Measurements from ENCODE around the gene INTS7. TPM values are rescaled to one million over a fixed set of nuclear protein-coding genes. Genes with fewer than 3 reads are reported as not detected.

The INTS7 gene
- total and polyA plus RNA-seq, 4 donors, result 3.9 to 14.4 (median 10.2) TPM

GRCh38 chr1:211923095-211923494, 112.3 kb downstream of the INTS7 start:
- Histone ChIP-seq H3K36me3 (ENCODE audit: control insufficient read depth in 4 of 4, insufficient read depth in 3 of 4, low read depth in 1 of 4, low read length in 3 of 4) (no peaks in the 10 kb centered on the region), H3K27ac (ENCODE audit: low read depth in 1 of 2, low read length in 2 of 2) (no peak overlapping the region), H3K27me3 (ENCODE audit: control insufficient read depth in 4 of 4, insufficient read depth in 4 of 4, low read length in 3 of 4) (no peaks in the 10 kb centered on the region), H3K4me3 (ENCODE audit: low read depth in 1 of 3, low read length in 3 of 3) (no peak overlapping the region), H3K9ac (ENCODE audit: low read depth in 1 of 2, low read length in 2 of 2) (no peak overlapping the region), H3K9me3 (ENCODE audit: control insufficient read depth in 4 of 4, low read length in 3 of 4) (no peaks in the 10 kb centered on the region), H3K4me1 (ENCODE audit: control insufficient read depth in 4 of 4, insufficient read depth in 4 of 4, low read length in 3 of 4) (peaks cover 7 to 31% (median 24%) of the 10 kb centered on the region in 4 donors)
- WGBS, result 90% methylated on average over 5 of the region's 5 CpGs
- DNase-seq (ENCODE audit: low spot score), result no peak
- TF ChIP-seq HNF4A (conservative IDR thresholded peaks at IDR 0.05) (no peak), RXRA (IDR thresholded peaks at IDR 0.05) (no peak), NR2F2 (IDR thresholded peaks at IDR 0.05) (no peak), JUND (IDR thresholded peaks at IDR 0.05) (no peak), FOXA1 (IDR thresholded peaks at IDR 0.05) (no peak), ZBTB33 (IDR thresholded peaks at IDR 0.05) (no peak), HNF4G (IDR thresholded peaks at IDR 0.05) (no peak), SP1 (IDR thresholded peaks at IDR 0.05) (no peak), RAD21 (IDR thresholded peaks at IDR 0.05) (no peak), CTCF (IDR thresholded peaks at IDR 0.05; ENCODE audit: low read depth, low read length, missing input control) (no peak), YY1 (IDR thresholded peaks at IDR 0.05) (no peak), TAF1 (conservative IDR thresholded peaks at IDR 0.05) (no peak), MAX (IDR thresholded peaks at IDR 0.05) (no peak), REST (IDR thresholded peaks at IDR 0.05) (no peak), GABPA (IDR thresholded peaks at IDR 0.05 in 1 of 2, conservative IDR thresholded peaks at IDR 0.05 in 1 of 2) (no peak), ATF3 (IDR thresholded peaks at IDR 0.05) (no peak), EGR1 (IDR thresholded peaks at IDR 0.05; ENCODE audit: low read depth in 2 of 2) (no peak), FOXA2 (IDR thresholded peaks at IDR 0.05) (no peak)
